HS-27A (cell line): ENCODE measurements around the gene PDIA3.
"Not testable (repeated sequence)": the region's sequence is repeated elsewhere in the genome, so short reads cannot be mapped to it uniquely, and the experiment has no call there.

Source experiments
- DNase-seq: peaks from one replicate; pipeline ENCODE4 v3.0.0-alpha.2; 2012; ENCODE audit warnings: low read depth, missing footprints

Gene PDIA3

DNA sequence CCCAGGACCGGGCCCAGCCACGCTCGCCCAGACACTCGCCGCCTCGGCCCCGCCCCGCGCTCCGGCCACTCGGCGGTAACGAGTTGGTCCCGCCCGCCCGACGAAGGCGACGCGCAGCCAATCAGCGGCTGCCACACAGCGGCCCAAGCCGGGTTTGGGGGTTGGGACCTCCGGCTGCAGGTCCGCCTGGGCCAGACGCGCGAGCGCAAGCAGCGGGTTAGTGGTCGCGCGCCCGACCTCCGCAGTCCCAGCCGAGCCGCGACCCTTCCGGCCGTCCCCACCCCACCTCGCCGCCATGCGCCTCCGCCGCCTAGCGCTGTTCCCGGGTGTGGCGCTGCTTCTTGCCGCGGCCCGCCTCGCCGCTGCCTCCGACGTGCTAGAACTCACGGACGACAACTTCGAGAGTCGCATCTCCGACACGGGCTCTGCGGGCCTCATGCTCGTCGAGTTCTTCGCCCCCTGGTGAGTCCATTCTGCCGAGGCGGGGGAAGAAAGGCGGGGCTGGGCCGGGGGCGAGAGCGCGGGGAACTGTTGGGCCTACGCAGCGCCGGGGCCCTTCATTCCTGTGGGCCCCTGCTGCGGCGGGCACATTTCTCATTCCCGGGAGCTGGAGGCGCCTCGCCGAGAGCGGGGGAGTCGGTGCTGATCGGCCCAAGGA, at the start of gene PDIA3:
Gene PDIA3 (plus strand): TSS at position 194 of the 658 bp plus-strand sequence. CDS start 102 bp downstream, at position 296.
- DNase-seq = peak; percentile 64

DNA sequence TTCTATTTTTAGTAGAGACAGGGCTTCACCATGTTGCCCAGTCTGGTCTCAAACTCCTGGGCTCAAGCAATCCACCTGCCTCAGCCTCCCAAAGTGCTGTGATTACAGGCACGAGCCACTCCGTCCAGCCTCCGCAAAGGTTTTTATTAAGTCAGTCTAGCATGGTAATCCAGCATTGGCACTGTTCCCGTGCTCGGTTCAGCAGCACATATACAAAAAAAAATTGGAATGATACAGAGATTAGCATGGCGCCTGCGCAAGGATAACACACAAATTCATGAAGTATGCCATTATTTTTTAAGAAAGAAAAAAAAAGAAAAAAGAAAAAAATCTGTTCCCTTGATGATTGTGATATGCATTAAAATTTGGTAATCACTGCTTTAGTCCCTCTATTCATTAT, 44.1 kb upstream of the PDIA3 start:
- no peak for DNase-seq

GRCh38 chr15:43702701-43703424, 43.4 kb upstream of the PDIA3 start:
- no peak for DNase-seq

- DNase-seq = not testable (repeated sequence)
These were observed 35.7 kb upstream of the PDIA3 start for GRCh38 chr15:43710431-43711131.

DNA sequence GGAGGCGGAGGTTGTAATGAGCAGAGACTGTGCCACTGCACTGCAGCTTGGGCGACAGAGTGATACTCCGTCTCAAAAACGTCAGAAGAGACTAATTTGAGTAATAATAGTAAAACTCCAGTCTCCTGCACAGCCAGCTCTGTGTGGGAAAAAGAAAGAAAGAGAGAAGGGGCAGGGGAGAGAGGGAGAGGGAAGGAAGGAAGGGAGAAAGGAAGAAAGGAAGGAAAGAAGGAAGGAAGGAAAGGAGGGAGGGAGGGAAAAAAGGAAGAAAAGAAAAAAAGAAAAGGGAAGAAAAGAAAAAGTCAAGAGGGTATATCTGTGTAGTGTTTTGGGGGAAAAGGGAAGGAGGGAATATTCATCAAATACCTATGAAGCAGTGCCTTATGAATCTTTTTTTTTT, 23.1 kb upstream of the PDIA3 start:
- no peak for DNase-seq

DNA sequence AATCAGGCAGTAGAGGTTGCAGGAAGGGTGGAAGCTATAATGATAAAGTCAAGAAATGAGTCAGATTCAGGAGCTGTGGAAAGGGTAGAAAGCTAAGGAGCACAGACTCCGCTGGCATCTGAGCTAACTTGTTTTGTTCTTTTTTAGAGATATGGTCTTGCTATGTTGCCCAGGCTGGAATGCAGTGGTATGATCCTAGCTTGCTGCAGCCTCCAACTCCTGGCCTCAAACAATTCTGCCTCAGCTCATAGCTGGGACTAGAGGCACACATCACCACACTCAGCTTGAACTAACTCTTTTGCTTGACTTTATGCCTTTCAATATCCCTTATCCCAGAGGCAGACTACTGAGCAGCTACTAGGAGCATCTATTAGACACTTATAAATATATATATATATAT, 19.9 kb upstream of the PDIA3 start:
- not testable (repeated sequence) for DNase-seq

GRCh38 chr15:43728053-43728725, 18.0 kb upstream of the PDIA3 start:
- DNase-seq = not testable (repeated sequence)

GRCh38 chr15:43735416-43735815, 10.8 kb upstream of the PDIA3 start:
- no peak for DNase-seq

GRCh38 chr15:43746903-43747309, 668 bp downstream of the PDIA3 start:
- DNase-seq = not testable (repeated sequence)

- DNase-seq = no peak
These were observed 2.1 kb downstream of the PDIA3 start for GRCh38 chr15:43748376-43748775.

DNA sequence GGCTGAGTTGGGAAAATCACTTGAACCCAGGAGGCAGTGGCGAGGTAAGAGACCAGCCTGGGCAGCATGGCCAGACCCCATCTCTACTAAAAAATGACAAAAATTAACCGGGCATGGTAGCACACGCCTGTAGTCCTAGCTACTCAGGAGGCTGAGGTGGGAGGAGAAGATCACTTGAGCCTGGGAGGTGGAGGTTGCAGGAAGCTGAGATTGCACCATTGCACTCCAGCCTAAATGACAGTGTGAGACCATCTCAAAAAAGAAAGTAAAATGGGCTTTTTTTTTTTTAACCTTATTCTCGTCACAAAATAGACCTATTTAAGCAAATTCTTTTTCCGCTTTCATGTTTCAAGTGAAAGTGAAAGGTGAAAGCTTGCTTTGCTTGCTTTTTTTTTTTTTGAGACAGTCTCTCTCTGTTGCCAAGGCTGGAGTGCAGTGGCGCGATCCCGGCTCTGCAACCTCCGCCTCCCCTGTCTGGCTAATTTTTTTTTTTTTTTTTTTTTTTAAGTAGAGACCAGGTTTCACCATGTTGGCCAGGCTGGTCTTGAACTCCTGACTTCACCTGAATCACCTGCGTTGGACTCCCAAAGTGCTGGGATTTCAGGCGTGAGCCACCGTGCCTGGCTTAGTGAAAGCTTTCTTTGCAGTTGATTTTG, 3.6 kb downstream of the PDIA3 start:
- DNase-seq = no peak

- DNase-seq = no peak
These were observed 5.6 kb downstream of the PDIA3 start for GRCh38 chr15:43751885-43752284.

DNA sequence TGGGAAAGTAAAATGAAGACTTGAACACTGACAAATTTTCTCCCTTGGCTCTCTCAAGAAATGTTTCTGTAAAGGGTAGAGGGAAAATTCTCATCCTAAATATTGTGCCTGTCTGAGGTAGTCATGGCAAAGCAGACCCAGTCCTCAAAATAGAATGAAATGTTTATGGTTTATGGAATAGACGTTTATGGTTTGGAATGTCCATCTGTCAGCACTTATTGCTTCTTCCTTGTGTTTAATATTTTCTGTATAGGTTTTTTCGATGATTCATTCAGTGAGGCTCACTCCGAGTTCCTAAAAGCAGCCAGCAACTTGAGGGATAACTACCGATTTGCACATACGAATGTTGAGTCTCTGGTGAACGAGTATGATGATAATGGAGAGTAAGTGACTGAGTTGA, 16.6 kb downstream of the PDIA3 start:
- no peak for DNase-seq

DNA sequence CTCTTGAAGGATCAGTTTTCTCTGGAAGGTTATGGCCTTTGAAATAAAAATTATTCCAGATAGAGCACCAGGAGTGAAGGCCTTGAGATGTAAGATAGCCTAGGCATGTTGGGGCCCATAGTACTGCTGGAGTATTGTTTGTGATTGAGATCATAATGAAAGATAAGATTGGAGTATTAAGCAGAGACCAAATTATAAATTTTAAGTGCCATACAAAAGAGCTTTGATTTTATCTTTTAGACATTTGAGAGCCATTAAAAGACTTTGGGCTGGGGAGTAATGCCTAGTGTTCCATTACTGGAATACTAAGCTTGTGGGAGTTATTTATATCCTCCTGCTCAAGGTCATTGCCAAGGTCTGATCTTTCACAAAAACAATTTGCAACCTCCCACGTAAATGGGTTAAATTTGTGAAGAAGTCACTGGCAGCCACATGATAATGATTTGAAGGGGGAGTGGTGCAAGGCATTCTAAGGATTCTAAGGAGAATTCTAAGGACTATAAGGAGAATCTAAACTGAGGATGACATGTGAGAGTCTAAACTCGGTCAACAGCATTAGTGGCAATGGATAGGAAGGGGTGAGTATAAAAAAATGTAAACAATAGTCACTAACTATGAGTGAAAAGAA, 17.7 kb downstream of the PDIA3 start:
- DNase-seq = no peak

GRCh38 chr15:43769584-43770228, 23.5 kb downstream of the PDIA3 start:
- no peak for DNase-seq

DNA sequence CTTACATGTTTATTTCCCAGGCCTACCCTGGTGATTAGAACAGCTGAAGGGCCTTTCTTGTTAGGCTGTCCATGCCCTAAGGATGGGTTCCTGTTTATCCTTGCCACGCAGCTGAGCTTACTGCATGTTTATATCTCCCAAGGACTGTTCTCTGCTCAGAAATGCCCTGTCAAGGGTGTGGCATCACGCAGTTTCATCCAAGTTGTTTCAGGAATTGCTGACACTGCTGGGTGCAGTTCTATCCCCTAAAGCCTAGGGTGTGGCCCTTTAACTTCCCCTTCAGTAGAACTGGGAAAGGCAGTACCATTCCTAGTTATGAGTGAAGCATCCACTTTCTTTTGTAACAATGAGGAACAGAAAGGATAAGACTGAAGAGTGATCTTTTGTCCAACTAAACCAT, 25.6 kb downstream of the PDIA3 start:
- no peak for DNase-seq

- DNase-seq = no peak
These were observed 26.4 kb downstream of the PDIA3 start for GRCh38 chr15:43772624-43773023.

GRCh38 chr15:43774062-43774461, 27.8 kb downstream of the PDIA3 start:
- no peak for DNase-seq

GRCh38 chr15:43775411-43775965, 29.2 kb downstream of the PDIA3 start:
- peak; percentile 26 for DNase-seq

DNA sequence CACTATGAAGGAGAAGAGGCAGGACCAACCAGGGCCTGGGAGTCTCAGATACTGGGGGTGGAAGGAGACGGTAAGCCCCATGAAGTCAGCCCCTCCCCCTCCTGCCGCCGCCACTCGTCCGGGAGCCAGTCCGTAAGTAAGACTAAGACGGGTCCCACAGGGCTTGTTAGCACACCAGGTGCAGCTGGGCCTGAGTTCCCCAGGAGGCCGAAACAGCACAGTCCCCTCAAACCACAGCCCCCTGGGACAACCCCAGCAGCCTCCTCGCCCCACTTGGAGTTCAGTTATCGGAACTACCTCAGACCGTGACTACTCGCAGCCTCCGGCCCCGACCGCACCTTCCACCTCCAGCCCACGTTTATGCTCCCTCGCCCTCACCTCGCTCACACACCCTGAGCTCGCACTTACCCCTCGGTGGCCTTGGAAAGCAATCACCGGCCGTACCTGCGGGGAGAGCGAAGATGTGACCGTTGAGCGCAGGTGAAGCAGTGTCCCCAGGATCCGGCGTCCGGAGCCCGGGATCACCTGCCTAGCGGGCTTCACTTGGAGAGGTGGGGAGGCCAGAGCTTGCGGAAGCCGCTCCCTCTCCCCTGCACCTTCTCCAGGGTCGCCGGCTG, 30.0 kb downstream of the PDIA3 start:
- DNase-seq = no peak
